ENCODE data around the gene SND1.

Gene SND1

DNA sequence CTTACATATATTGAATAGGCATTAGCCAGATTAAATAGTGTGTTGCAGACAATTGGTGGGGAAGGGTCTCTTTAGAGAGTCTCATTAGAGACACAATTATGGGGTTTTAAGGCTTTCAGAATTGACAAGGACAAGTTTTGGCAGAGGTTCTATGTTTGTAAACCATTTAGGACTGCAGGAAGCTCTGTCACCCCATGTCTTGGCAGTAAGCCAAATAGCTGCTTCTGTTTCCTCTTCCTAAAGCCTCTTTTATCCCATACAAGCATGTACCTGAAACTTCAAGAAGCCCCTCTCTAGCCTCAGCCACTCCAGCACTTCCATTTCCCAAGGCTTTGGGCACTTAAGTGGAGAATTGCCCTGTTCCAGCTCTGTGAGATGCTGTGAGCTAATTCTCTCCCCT is 401.0 kb downstream of the SND1 start:
- TF ChIP-seq, protein P1, sequence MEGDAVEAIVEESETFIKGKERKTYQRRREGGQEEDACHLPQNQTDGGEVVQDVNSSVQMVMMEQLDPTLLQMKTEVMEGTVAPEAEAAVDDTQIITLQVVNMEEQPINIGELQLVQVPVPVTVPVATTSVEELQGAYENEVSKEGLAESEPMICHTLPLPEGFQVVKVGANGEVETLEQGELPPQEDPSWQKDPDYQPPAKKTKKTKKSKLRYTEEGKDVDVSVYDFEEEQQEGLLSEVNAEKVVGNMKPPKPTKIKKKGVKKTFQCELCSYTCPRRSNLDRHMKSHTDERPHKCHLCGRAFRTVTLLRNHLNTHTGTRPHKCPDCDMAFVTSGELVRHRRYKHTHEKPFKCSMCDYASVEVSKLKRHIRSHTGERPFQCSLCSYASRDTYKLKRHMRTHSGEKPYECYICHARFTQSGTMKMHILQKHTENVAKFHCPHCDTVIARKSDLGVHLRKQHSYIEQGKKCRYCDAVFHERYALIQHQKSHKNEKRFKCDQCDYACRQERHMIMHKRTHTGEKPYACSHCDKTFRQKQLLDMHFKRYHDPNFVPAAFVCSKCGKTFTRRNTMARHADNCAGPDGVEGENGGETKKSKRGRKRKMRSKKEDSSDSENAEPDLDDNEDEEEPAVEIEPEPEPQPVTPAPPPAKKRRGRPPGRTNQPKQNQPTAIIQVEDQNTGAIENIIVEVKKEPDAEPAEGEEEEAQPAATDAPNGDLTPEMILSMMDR (IDR thresholded peaks at IDR 0.05; ENCODE audit: borderline replicate concordance, control extremely low read depth, extremely low read depth, insufficient read depth, missing control alignments): no peak
- DNase-seq (ENCODE audit: low spot score): no peak
- in situ Hi-C loops (cut with MboI; ENCODE audit: low sequenced_read_pairs, unreplicated experiment): no loop called here

- in situ Hi-C loops (cut with MboI; ENCODE audit: low sequenced_read_pairs, unreplicated experiment): no loop called here
- no peak for DNase-seq (ENCODE audit: low spot score)
- TF ChIP-seq, protein P1 (IDR thresholded peaks at IDR 0.05; ENCODE audit: borderline replicate concordance, control extremely low read depth, extremely low read depth, insufficient read depth, missing control alignments): no peak
Measured at GRCh38 chr7:128053991-128054390, 402.0 kb downstream of the SND1 start.

DNA sequence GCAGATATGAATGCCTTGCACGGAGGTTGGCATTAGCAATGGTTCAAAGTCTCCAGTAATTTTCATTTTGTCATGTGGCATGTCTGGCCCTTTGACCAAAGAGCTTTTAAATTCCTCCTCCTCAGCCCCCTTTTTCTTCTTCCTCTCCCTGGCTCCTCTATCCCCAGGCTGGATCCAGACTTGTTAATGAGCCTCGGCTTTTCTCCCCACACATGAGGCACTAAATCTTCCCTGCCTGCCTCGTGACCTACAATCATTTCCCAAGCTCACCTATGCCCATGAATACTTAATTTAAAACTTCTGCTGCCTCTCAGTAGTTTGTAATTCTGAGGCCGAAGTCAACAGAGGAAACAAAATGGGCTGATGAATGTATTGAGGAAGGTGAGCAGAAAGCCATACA is 402.5 kb downstream of the SND1 start:
- no peak for DNase-seq (ENCODE audit: low spot score)
- TF ChIP-seq, protein P1 (IDR thresholded peaks at IDR 0.05; ENCODE audit: borderline replicate concordance, control extremely low read depth, extremely low read depth, insufficient read depth, missing control alignments): no peak
- in situ Hi-C loops (cut with MboI; ENCODE audit: low sequenced_read_pairs, unreplicated experiment): no loop called here

DNA sequence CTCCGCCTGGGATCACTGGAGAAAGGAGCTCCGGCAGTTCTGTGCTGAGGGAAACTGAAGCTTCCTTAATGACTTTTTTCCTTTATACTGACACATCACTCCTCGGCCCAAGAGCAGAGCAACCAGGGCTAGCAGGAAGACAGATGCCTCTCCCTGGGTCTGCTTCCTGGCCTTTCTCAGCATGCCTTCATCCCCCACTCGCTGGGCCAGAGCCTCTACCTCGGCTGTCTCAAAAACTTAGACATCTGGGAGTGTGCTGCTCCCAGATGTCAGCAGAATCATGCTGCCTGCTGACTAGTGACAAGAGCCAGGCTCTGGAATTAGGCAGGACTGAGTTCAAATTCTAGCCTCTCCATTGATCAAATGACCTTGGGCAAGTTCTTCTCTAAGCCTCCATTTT is 403.6 kb downstream of the SND1 start:
- DNase-seq (ENCODE audit: low spot score): no peak
- in situ Hi-C loops (cut with MboI; ENCODE audit: low sequenced_read_pairs, unreplicated experiment): no loop called here
- TF ChIP-seq, protein P1 (IDR thresholded peaks at IDR 0.05; ENCODE audit: borderline replicate concordance, control extremely low read depth, extremely low read depth, insufficient read depth, missing control alignments): no peak

- DNase-seq (ENCODE audit: low spot score): no peak
- in situ Hi-C loops (cut with MboI; ENCODE audit: low sequenced_read_pairs, unreplicated experiment): no loop called here
- TF ChIP-seq, protein P1 (IDR thresholded peaks at IDR 0.05; ENCODE audit: borderline replicate concordance, control extremely low read depth, extremely low read depth, insufficient read depth, missing control alignments): no peak
Measured at GRCh38 chr7:128056901-128057300, 404.9 kb downstream of the SND1 start.

DNA sequence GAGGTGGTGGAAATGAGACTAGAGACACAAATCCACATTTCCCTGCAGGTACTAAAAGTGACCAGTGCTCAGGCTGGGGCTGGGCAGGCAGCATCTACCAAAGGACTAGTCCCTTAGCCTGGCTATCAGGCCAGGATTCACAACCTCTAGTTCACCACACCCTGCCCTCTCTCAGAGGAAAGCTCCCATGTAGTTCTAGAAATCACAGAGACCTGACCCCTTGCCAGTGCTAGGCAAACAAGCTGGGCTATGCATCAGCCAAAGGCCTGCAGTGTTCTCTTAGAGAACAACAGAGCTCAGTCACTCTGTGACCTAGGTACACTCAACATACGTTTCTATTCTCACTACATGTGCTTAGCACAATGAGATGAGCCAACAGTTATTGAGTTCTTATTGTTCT is 405.9 kb downstream of the SND1 start:
- DNase-seq (ENCODE audit: low spot score): no peak
- TF ChIP-seq, protein P1 (IDR thresholded peaks at IDR 0.05; ENCODE audit: borderline replicate concordance, control extremely low read depth, extremely low read depth, insufficient read depth, missing control alignments): no peak
- in situ Hi-C loops (cut with MboI; ENCODE audit: low sequenced_read_pairs, unreplicated experiment): no loop called here

Measured in GM13976 (cell line).